Stimulated activated CD4-positive, alpha-beta T cell treated with anti-CD3 and anti-CD28 coated beads, Interleukin-4, amount 100 ng/mL, for 4 hours (primary cell): Measurements from ENCODE around the gene KRT7.

Source experiments
- DNase-seq, 2 experiments: peaks; one replicate each; pipeline ENCODE4 v3.0.0-alpha.2; 2020

Gene KRT7

DNA sequence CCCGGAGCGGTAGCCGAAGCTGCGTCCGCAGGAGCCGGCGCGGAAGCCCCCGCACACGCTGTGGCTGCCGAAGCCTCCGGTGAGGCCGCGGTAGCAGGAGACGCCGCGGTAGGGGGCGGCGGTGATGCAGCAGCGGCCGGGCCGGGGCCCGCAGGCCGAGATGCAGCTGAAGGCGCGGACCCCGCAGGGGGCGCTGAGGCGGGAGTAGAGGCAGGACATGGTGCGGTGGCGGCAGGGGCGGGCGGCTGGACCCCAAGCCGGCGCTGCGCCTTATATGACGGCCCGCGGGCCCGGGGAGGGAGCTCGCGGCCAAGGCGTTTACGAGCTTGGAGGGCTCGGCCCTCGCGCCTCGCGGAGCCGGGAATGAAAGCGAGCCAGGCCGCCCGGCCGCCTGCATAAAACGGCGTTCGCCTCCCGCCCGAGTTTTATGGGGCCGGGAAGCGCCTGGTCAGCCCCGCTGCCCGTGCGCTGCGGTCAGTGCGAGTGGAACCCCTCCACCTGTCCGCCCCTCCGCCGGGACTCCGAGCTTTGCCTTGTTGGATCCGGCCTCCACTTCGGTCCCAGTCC lies 25.4 kb downstream of the KRT7 start:
- DNase-seq, result no peak

GRCh38 chr12:52259657-52260243 lies 26.7 kb downstream of the KRT7 start:
- DNase-seq, result no peak

DNA sequence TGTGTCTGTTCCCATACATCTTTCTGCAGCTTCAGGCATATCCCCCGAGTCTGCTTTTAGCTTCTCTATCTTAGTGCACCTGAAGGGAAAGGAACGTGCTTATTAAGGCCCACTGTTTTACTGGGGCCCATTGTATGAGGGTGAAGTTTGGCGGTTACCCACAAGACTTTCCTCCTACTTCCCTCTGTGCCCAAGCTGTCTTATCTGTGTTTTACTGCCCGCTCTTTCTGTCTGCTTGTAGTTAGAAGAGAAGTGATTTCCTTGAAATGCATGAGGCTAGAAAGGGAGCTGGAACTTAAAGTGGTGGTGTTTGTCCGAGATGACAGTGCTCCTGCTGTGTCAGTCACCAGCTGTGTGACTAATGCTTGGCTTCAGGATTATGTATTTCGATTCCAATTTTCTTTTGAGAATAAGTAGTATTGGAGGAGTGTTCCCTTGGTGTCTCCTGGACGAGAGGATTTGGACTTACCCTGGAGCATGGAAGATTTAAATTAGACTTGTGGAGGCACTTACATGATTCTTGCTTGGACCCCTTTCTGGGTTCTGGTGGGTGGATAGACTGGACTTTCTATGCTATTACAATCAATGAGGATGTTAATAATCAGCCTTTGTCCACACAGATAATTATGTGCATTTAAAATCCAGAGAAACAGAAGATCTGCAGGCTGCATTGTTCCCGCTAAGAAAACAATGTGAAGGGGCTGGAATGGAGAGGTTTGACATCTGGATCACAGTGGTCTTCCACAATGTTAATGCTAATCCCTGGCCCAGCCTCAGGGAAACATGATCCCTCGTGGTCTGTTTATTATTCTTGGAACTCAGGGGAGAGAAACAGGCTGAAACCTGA lies 27.5 kb downstream of the KRT7 start:
- no peak for DNase-seq

DNA sequence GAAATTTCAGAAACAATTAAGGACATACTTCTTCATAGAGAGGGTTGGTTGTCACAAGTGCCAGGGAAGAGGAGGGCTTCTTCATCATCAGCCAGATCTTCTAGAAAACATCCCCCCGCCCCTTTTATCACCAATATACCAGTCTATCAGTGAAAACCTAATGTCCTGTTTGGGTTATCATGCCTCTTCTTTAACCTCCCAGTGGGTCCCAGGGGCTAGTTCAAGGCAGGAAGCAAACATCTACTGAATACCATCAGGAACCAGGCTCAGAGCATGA lies 28.1 kb downstream of the KRT7 start:
- no peak for DNase-seq

DNA sequence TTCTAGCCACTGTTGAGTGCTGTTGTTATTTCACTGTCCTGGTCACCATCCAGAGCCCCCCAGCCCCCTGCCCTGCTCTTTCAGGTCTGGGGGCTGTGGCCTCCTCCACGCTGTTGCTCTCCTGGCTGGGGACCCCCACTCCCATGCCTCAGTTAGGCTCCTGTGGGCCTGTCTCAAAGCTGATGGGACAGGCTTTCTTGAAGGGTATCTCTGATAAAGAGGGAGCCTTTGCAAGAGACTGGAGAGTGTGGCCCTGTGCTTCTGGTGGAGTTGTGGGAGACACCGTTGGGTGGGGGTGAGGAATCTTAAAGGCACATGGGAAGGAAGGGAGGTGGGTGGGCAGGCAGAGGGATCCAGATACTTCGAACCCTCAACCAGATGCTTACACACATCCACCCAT lies 29.2 kb downstream of the KRT7 start:
- no peak for DNase-seq

GRCh38 chr12:52263761-52264434 lies 30.9 kb downstream of the KRT7 start:
- no peak for DNase-seq

- DNase-seq, result no peak
Measured at GRCh38 chr12:52264435-52264825, 31.4 kb downstream of the KRT7 start.

GRCh38 chr12:52266514-52266913 lies 33.5 kb downstream of the KRT7 start:
- DNase-seq, result no peak

GRCh38 chr12:52267266-52267665 lies 34.2 kb downstream of the KRT7 start:
- no peak for DNase-seq

- DNase-seq, result no peak
Measured at GRCh38 chr12:52267699-52268098, 34.7 kb downstream of the KRT7 start.

DNA sequence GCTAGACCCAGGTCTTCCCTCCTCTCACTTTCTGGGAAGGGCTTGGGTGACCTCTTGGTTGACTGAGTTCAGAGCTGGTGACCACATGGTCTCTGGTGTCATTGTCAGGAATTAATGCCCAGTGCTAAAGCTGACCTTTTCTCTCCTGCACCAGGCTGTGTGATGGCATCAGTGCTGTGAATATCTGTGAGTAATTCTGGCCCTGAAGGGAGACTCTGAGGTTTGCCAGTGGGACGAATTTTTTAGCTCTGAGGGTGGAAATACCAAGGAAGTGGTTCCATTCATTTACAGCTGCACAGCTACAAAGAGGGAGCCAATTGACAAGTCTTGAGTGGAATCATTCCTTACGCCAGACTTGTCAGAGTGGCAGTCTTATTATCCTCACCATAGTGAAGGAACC lies 35.2 kb downstream of the KRT7 start:
- no peak for DNase-seq

GRCh38 chr12:52270541-52271070 lies 37.6 kb downstream of the KRT7 start:
- DNase-seq, result no peak

DNA sequence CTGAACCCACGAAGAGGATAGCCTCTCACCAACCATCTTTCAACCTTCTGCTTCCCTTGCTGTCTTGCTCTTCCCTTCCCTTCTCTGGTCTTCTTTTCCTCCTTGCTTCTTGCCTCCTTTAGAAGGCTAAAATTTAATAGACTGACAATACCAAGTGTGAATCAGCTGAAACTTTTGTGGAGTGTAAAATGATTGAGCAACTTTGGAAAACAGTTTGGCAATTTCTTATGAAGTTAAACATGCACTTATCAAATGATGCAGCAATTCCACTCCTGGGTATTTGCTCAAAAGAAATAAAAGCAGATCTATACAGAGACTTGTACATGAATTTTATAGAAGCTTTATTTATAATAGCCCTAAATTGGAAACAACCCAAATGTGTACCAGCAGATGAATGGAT lies 38.1 kb downstream of the KRT7 start:
- no peak for DNase-seq

DNA sequence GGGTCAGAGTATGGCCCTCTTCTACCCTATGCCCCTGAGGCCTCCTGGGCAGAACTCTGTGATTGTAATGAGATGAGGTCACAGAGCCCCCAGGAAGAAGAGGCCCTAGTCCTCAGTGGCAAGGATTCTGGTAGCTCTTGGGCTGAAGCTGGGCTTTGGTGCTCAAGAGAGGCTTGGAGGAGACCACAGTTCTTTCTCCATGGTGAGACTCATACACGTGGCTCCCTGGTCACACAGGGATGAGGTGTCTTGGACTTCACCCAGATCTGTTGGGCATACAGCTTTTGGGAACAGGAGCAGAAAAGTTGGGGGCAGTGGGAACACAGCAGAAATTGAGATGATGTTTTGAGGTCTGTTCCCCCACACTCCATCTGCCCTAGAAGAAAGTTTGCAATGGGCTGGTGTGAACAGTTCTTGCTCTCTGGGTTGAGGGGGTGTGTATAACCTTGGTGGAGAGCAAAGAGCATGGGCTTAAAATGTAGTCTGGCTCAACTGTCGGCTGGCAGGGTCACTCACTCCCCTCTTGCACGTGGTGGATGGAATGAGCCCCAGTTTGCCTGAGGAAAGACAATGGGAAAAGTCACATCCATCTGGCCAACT lies 41.6 kb downstream of the KRT7 start, which contains the start of gene KRT86:
Gene KRT86 (plus strand): TSS at position 125 of the 600 bp plus-strand sequence. CDS start 27,272 bp downstream, outside the sequence.
- no peak for DNase-seq

GRCh38 chr12:52275686-52276085 lies 42.6 kb downstream of the KRT7 start:
- DNase-seq, result no peak

- DNase-seq, result no peak
Measured at GRCh38 chr12:52277486-52278245, 44.6 kb downstream of the KRT7 start.

DNA sequence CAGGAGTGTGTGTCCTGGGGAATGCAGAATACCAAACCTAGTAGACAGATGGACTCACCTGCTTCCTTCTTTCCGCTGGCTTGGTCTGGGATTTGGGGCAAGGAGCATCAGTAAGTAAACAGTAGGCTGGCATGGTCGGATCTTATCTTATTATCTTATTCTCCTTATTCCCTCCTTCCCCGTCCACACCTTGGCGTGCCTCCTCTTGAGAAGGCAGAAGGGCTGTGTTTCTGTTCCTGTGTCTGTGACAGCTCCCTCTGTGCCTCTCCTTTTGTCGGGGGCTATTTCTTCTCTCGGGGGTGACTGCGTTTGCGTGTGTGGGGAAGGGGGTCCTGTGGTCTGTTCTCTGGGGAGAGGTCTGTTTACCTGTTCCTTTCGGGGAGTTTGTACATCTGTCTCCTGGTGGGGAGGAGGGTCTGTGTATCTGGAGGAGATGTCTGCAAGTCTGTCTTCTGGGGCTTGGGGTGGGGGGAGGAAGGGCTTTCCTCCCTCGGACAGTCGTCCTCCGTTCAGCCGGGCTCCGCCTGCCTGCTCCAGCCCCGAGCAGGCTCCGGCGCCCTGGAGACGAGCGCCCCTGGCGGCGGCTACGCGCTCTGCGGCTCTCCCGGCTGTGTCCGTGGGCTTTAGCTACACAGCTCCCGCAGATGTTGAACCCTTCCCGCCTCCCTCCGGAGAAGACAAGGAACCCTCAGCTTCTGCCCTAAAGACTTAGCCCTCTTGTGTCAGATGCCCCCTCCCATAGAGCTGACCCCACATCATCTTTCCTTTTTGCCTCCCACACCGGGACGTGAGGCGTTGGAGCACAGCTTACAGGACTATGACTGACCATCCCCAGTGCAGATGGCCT lies 45.8 kb downstream of the KRT7 start:
- DNase-seq, result peak; percentile 52 to 74

DNA sequence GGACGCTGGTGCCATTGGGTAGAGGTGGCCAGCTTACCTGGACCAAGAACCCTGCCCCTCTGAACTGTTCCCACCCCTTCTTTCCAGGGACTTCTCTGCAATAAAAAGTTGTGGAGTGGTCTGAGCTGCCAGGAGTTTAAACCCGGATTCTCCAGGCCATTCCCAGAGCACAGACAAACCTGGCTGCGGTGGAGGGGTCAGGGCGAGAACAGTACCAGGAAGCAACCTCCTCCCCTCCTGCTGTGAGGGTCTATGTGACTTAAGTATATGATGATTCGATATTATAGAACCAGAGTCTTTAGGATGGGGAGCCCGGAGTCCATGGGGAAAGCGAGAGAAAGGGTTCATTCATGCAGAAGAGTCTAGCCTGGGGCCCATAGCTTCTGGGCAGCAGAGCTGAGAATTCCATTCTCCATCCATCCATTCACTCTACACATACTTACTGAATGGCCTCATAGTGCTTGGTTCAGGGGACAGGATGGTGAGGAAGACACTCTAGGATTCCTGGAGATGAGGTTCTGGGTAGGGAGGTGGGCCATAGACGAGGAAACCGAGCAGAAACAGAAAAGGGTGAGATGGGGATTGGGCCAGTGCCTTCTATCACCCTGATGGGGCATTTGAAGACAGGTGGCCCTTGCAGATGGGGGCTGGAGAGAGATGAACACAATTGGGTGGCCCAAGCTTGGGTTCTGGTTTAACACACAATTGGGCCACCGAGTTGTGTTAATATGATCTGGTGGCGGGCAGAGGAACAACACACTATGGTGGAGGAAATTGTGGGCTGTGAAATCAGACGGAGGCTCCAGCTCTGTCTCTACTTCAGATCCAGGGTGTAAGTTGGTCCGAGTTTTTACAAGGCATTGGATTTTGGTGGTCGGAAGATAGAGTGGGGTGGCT lies 46.6 kb downstream of the KRT7 start:
- no peak for DNase-seq

- no peak for DNase-seq
Measured at GRCh38 chr12:52280319-52280795, 47.3 kb downstream of the KRT7 start.
